HG03442 (cell line): ENCODE results near the gene PLXNC1.

Experiments used
- ATAC-seq: cut with Tn5 transposase; IDR thresholded peaks from one replicate; pipeline ENCODE4 v1.9.1; 2021; ENCODE audit warnings: mild to moderate bottlenecking, moderate library complexity; ENCODE audit not compliant: unreplicated experiment

Gene PLXNC1

DNA sequence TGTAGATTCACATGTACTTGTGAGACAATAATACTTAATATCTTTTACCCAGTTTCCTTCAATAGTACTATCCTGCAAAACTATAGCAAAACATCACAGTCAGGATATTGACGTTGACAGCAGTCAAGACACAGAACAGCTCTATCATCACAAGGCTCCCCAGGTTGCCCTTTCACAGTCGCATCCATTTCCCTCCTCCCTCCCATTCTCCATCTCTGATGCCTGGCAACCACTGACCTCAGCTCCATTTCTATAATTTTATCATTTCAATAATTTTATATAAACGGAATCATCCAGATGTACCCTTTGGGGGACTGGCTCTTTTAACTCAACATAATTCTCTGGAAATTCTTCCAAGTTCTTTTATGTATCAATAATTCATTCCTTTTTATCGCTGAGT, 81.5 kb downstream of the PLXNC1 start:
- no peak for ATAC-seq

DNA sequence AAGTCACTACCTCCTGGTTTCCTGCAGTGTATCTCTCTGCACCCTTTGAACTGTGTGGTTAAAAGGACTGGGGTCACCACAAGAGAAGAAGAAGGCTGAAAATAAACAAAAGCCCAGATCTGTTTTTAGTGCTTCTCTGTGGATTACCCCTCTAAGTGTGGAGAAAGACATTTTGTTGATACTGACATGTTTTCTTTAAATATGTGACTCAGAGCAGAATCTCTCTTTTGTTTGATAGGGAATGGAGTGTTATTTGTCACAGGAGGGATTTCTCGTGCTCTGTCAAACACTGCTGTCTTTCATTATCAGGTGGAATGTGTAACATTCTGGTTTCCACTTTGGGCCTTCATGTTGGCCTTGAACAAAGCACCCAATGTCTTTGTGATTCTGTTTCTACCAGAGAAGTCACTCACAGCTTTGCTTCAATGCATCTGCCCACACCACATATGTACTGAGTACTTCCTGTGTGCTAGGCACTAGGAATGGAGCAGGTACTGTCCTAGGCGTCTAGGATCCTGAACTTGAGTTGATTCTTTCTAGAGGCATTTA, 82.1 kb downstream of the PLXNC1 start:
- peak; percentile 74 for ATAC-seq

DNA sequence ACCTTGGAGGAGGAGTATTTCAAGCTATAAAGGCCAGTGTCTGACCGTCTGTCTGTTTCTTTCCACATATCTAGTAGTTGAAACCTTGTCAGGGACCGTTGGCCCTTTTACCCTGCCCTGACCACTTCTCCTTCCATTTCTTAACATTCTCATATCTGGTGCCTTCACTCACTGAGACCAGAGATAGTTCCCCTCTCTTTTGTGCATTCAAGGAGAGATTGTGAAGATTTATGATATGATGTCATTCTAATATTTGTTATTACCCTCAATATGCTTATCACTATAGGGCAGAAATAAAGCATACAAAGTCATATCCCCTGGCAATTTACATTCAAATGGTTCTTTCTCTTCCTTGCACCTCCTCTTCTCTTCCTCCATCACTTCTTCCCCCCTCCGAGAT, 83.3 kb downstream of the PLXNC1 start:
- no peak for ATAC-seq

DNA sequence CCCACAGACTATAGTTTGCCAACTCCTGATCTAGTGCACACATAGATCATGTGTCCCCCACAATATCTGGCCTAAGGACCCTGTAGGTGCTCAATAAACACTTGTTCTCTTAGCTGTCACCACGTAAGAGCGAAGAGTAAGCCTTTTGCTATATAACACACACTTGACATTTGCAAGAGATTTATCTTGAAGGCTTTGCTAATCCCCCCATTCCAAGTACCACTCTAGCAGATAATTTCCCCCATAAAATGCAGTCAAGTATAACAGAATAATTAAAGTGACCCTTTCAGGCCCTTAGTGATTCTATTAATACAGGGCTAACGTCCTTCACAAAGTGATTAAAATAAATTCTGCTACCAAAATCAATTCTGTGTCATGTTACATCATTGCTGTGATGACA, 87.5 kb downstream of the PLXNC1 start:
- no peak for ATAC-seq

DNA sequence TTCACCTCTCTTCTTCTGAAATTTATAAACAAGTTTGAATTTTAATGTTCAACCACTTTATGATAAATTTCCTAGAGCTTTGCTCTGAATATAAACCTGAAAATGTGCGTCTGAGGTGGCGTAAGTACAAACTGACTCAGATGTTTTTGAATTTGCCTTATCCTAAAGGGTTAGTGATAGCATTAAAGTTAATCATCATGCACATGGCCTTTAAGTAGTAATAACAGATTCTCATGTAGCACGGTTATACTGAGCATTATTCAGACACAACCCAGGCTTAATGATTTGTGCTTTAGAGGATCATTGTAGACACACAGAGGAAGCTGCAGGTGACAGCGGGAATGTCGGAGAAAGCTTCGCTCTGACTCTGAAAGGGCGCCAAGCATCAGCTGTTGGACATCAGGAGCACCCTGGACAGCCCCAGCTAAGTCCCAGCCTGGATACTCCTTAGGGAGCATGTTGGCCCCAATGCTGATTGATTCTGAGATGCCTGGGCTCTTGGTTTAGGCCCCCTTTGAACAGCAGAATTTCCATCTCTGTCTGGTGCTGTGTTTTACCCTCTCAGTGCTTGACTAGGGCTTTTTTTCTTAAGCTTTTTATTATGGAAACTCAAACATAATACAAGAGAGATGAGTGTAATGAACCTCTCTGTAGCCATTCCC, 91.1 kb downstream of the PLXNC1 start:
- no peak for ATAC-seq

DNA sequence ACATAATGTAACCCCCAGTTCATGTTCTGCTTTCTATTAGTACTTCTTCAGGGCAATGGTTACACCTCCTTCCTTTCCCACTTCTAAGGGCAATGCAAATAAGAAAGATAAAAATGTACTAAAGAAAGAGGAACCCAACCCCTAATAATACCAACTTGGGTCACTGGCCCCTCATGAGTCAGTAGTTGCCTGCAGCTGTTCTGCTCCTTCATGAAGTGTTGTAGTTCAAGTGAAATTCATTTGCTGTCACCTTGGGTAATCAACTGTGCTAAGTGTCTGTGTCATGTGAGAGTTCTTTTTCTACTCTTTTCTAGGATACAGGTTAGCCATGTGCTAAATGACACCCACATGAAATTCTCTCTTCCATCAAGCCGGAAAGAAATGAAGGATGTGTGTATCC, 91.8 kb downstream of the PLXNC1 start:
- peak; percentile 89 for ATAC-seq

DNA sequence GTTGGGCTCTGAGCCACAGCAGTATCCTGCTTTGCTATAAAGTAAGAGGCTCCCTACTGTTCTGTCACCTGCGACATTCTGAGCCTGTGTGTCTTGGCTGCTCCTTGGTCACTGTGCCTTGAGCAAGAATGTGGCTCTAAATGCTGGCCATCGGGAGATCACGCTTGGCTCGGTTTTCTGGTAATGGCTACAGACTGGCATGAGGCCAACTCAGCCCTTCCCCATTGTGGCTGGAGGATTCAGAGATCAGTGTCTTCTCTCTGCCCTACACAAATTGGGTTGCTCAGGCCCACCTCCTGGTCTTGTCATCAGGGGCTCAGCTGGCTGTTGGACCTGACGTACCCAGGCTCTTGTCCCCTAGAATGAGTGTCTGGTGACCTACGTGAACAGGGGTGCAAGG, 94.5 kb downstream of the PLXNC1 start:
- ATAC-seq: no peak

DNA sequence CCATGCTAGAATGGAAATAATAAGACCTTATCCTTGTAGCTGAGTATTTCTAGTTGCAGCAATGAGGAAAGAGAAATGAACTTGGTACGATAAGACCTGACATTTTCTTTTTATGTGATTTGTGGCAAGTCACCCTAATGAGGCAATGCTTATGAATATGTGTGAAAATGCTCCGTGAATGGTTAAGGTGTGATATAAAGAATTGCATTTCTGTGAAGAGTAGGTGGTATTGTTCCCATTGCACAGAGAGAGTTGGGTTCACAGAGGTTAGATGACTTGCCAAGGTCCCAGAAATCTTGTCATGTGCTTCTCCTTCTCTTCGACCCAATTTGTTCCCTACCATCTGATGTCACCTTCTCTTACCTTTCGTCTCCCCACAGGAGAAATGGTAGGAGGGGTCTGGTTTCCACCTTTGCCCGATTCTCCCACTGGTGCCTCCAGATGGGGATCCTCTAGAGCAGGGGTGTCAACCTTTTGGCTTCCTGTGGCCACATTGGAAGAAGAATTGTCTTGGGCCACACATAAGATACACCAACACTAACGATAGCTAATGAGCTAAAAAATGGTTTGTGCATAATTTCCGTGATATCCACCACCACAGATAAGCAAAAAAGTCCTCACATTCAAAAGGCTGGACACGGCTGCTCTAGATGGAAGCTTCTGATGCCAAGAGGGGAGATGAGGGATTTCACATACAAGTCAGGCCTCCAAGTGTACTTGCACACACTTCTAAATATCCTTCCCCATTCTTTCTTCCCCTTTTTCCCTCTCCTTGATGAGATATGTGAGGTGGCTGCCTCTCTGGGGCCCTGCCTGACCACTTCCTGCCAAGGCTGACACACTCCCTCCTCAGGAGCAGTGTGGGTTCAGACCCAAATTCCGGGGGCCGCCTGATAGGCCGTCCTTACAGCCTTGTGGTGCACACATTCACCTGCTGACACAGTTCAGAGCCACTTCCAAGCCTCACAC, 96.1 kb downstream of the PLXNC1 start:
- peak; percentile 63 for ATAC-seq

DNA sequence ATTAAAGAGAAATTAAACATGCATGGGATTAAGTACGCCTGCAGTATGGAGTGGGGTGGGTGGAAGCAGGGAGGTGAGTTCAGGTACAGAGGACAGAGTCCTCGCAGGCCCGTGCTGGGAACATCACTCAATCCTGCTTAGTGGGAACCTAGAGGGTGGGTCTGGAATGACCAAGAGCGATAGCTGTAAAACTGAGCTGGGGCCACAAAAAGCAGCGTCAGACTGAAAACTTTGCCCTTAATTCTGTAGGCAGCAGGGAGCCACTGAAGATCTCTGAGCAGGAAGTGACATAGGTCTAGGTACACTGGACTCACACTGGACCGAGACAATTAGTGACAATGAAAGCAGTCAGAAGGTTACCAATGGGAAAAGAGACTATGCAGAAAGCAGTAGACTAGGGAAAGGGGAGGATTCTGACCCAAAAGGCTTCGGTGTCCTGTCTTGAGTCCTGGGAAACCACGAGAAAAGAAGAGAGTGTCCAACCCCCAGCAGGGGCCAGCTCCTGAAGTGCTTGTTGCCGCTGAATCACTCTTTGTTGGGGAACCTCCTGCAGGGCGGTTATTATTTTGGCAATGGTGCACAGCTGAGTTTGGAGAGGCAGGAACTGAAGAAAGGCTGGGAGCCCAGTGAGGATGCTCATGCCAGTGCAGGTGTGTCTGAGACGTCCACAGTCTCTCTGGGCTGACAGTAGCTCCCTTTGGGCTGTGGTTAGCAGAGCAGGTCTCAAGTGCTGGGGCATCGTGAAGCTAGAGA, 97.4 kb downstream of the PLXNC1 start:
- no peak for ATAC-seq

DNA sequence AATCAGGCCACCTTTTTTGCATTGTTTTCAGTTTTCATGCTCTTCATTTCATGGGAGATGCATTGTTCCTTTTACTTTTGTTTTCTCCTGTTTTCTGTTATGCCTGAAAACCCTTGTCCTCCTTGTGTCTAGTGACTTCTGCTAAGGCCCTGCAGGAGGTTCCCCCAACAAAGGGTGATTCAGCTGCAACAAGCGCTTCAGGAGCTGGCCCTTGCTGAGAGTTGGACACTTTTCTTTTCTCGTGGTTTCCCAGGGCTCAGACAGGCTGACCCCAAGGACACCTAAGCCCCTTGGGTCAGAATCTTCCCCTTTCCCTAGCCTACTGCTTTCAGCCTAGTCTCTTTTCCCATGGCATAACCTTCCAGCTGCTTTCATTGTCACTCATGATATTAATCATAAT, 98.9 kb downstream of the PLXNC1 start:
- no peak for ATAC-seq

DNA sequence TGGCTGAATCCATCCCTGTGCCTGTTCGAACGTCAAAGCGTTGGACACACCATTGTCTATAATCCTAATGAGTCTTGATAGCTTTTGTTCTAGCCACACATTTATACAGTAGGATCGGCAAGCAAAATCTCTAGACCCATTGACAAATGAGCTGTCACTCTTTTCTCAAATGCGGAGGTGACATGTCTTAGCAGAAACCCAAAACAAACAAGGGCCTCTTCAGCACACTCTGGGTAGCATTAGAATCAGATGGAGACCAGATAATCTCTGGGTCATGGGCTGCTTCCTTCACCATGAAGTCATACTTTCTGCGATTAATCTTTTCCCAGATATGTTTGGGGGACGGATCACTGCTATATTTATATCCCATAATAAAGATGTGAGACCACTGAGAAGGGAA, 100.2 kb downstream of the PLXNC1 start:
- no peak for ATAC-seq

DNA sequence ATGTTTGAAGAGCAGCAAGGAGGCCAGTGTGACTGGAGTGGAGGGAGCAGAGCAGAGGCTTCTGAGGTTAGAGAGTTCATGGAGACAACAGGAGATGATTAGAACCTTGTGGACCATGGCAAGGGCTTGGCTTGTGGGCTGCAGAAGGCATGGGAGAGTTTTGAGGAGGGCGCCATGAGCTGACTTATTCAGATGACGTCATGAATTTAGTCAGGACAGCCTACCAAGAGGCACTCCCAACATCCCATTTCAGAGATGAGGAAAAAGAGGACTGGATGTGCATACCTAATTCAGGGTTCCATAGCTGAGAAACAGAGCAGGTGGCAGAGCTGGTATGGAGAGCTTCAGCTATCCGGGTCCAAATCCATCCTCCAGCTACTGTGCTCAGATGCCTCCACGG, 101.8 kb downstream of the PLXNC1 start:
- no peak for ATAC-seq

DNA sequence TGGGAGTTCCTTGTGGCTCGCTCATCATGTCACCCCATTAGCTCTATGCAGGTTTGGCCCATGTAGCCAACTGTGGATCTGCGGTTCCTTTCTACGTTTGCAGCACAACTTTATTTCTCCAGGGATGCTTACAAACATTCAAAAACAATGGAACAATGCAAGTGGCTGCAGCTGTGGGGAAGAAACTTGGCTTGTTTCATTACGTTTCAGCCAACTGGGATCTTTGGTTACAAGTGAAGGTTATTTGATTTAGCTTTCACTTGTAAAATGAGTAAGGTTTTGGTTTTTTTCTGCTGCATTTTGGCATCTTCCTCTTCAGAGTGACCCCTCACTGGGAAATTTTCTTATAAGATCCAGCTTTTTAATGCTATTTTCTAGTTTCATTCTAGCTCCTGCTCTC, 105.9 kb downstream of the PLXNC1 start:
- no peak for ATAC-seq

DNA sequence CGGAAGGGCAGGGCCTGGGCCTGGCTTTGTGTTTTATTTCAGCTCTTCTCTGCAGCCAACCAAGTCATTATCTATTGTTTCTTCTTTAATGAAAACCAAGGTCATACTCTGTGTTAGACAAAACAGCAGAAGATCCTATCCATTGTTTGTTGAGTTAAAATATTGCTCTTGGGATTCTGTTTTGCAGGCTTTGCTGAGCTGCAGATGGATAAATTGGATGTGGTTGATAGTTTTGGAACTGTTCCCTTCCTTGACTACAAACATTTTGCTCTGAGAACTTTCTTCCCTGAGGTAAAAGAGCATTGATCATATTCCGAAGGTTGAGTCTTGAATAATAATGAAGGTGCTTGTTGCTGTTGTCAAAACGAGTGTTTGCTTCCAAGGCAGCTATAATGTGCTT, 106.6 kb downstream of the PLXNC1 start:
- ATAC-seq: no peak

DNA sequence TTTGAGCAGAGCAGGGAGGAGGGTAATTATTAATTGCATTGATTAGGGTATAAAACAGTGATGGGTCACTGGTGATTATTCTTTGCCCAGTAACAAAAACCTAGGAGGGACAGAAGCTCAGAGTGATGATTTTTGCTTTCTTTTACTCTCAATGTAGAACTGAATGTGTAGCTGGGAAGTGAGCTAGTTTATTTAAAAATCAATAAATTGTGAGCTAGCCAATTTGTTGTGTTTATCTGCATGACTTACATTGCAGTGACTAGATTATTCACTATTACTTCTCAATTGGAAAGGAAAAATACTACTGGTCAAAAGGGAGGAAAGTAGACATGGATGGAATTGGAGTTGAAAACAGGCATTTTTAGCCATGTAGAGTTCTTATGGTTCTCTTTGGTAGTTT, 107.1 kb downstream of the PLXNC1 start:
- no peak for ATAC-seq

DNA sequence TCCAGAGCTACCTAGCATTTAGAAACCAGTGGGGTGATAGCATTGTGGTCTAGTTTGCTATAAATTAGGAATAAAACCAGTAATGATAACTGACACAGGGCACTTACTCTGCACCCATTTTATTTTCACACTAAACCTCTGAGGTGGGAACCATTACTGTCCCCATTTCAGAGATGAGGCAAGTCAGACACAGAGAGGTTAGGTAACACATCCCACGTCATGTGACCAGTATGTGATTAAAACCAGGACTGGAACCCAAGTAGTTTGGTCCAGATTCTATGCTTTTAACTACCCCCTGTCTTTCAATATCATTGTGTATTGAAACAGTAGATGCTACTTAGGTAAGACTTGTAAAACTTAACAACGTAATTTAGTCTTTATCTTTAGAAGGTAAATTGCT, 110.2 kb downstream of the PLXNC1 start:
- peak; percentile 34 for ATAC-seq

DNA sequence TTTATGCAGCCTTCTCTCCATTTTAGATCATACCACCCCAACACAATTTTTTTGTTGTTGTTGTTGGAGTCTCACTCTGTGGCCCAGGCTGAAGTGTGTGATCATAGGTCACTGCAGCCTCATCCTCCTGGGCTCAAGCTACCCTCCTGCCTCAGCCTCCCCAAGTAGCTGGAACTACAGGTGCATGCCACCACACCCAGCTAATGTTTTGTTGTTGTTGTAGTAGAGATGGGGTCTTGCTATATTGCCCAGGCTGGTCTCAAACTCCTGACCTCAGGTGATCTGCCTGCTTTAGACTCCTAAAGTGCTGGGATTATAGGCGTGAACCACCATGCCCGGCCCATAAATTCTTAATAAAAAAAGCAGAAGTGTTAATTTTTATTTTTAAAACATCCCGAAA, 111.6 kb downstream of the PLXNC1 start:
- no peak for ATAC-seq

DNA sequence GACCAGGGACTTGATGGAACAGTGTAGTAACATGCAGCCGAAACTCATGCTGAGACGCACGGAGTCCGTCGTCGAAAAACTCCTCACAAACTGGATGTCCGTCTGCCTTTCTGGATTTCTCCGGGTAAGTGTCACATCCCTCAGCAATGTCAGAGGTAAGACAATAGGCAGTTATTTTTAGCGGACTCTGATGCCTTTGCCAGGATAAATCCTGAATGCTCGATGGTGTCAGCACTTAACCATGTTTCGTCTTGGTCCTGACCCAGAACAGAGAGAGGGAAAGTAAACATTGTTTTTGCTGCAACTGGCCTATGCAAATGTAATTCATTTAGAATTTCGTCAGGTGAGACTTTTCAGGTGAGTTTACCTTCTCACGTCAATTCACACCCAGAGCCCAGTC, 112.3 kb downstream of the PLXNC1 start:
- no peak for ATAC-seq

DNA sequence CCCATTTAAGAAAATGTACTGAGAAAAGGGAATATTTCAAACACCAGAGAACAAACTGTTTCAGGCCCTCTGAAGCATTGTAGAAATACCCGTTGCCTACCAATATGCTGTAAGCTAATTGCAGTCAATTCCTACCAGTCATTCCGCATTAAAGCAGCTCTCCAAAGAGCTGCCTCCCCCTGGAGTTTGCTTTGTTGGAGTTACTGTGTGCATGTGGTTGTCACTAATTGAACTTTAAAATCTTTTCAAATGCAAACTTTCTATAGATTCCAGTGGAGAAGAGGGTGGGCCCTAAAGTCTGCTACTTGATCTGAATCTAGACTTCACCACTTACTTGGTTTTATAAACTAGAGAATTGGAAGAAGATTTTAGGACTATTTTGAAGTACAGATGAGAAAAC, 112.7 kb downstream of the PLXNC1 start:
- no peak for ATAC-seq

DNA sequence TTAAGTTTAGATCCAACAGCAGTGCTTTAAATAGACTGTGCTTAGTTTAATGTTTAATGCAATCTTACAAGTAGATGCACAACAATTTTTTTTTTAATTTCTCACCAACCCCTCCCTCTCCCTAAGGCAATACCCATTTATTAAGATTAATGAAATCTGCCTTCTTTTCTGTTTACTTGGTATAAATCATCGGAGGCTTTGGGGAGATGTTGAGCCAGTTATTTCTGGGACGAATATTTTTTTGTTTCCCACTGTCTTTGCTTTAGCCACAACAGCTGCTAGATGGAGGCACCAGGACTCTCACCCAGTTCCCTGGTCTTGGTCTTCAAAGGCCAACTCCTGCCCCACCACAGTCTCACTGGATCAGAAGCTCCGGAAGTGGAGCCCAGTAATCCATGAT, 113.4 kb downstream of the PLXNC1 start:
- no peak for ATAC-seq

DNA sequence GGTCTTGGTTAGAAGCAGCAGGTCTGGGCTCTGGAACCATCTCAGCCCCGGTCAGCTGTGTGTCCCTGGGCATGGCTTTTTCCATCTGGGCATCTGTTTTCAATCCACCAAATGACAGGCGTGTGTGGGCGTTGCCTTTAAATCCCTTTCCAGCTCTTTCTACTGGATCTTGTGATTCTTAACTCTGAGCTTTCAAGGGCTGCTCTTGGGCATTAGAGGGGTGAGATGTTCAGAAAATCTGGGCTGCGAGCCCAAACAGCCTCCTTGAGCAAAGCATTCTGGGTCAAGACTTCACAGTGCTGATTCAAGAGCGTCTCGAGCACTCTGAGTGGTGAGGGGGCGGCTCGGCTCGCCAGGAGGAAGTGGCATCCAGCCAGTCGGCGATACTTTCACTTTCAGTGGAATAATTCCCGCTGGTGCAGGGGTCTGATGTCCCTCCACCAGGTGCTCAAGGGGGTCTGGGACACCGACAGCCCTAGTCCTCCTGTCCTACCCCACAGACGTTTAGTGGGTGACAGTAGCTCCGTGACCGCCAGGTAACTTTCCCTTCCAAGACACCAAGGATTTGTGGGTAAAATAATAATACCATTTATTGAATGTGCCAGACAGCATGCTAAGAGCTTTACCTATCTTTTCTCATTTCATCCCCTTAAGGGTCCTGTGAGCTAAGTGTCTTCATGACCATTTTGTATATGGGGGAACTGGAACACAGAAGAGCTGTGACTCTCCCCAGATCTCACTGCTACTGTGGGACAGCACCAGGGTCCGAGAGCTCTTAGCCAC, 114.0 kb downstream of the PLXNC1 start:
- peak; percentile 64 for ATAC-seq
